ENCODE results near the gene NET1. TPM values are rescaled to one million over a fixed set of nuclear protein-coding genes. Genes with fewer than 3 reads are reported as not detected.

The NET1 gene
- total RNA-seq, 1 donor from 2014 or later: 97.5 TPM

DNA sequence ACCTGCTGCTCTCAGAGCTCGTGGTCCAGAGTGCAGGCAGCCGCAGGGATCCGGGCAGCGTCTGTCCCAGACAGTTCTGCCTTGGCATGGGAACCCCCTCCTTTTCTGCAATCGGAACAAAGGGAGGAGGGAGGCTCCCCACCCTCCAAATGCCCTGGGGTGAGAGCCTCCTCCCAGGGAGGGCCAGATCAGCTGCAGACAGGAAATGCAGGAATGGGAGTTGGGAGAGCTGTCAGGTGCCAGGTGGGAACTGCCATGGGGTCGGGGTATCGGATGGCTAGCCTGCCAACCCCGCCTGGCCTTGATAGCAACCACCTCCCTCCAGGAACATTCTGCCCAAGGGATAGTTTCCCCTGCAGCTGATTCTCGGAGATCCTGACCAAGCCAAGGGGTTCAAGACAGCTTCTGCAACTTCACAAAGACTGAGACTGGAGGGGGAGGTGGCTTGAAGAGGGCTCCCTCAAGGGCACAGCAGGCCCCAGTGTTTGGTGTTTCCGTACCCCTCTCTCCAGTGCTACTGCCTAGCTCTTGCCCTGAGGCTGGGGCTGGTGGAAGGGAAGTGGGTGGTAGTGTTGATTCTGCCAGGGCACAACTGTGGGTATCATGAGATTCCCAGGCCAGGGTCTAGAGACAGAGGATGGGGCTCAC is 87.3 kb downstream of the NET1 start, which contains the start of gene CALML5:
Gene CALML5, minus strand, starts transcription at position 78 of the 648 bp plus-strand sequence. CDS start 132 bp downstream, outside the sequence.
- no peak within 1 kb of the TSS for H3K4me3 Mint-ChIP-seq (ENCODE audit: low read depth)
- DNase-seq (ENCODE audit: low spot score, unreplicated experiment): no peak
- H3K36me3 Mint-ChIP-seq (ENCODE audit: insufficient read depth): no peaks in the 10 kb centered on the region
- peaks cover 32% of the 10 kb centered on the region for H3K4me1 Mint-ChIP-seq (ENCODE audit: low read depth)
- no peak within 1 kb of the TSS for H3K27ac Mint-ChIP-seq
- TF ChIP-seq, protein P1, sequence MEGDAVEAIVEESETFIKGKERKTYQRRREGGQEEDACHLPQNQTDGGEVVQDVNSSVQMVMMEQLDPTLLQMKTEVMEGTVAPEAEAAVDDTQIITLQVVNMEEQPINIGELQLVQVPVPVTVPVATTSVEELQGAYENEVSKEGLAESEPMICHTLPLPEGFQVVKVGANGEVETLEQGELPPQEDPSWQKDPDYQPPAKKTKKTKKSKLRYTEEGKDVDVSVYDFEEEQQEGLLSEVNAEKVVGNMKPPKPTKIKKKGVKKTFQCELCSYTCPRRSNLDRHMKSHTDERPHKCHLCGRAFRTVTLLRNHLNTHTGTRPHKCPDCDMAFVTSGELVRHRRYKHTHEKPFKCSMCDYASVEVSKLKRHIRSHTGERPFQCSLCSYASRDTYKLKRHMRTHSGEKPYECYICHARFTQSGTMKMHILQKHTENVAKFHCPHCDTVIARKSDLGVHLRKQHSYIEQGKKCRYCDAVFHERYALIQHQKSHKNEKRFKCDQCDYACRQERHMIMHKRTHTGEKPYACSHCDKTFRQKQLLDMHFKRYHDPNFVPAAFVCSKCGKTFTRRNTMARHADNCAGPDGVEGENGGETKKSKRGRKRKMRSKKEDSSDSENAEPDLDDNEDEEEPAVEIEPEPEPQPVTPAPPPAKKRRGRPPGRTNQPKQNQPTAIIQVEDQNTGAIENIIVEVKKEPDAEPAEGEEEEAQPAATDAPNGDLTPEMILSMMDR (IDR thresholded peaks at IDR 0.05; ENCODE audit: unreplicated experiment): no peak
- peaks cover 10% of the 10 kb centered on the region for H3K27me3 Mint-ChIP-seq
- no peaks in the 10 kb centered on the region for H3K9me3 Mint-ChIP-seq (ENCODE audit: low read depth)

DNA sequence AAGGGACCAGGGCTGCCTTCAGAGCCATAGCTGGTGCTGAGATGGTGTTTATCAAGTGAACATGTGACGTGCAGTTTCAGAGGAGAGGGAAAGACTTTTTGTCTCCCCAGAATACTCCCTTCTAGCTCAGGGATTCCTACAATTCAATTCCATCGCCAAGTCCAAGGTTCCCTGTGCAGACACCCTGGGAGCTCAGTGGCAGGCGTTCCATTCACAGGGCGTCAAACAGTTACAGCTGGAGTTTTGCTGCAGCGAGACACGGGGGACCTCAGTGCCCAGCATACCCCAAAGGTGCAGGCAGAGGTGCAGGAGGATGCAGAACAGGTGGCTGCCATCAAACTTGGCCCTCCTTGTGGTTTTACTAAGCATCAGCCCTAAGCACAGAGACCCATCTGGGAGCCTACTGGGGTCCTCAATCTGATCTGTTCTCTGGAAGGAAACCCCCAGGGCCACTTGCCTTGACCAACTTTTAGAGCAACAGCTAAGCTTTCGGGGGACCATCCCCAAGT is 87.9 kb downstream of the NET1 start:
- TF ChIP-seq, protein P1 (IDR thresholded peaks at IDR 0.05; ENCODE audit: unreplicated experiment): no peak
- no peaks in the 10 kb centered on the region for H3K36me3 Mint-ChIP-seq (ENCODE audit: insufficient read depth)
- no peaks in the 10 kb centered on the region for H3K9me3 Mint-ChIP-seq (ENCODE audit: low read depth)
- peaks cover 10% of the 10 kb centered on the region for H3K27me3 Mint-ChIP-seq
- H3K27ac Mint-ChIP-seq: no peak overlapping the region
- no peak for DNase-seq (ENCODE audit: low spot score, unreplicated experiment)
- peaks cover 32% of the 10 kb centered on the region for H3K4me1 Mint-ChIP-seq (ENCODE audit: low read depth)
- H3K4me3 Mint-ChIP-seq (ENCODE audit: low read depth): no peak overlapping the region

DNA sequence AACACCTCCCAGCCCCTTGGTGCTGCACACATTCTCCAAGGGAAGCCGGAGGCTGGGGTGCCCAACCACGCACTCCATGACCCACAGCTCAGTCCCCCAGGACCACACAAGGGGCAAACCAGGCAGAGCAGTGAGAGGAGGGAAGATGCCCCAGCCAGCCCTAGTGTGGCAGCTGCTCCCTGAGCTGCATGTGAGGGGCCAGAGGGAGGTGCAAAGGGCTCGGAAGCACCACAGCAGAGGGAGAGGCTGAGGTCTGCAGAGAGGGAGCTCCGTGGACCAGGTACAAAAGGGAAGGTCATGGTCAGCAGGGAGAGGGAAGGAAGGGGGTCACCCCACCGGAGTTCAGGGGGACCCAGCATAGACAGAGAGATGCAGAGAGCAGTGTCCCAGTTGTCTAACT is 88.6 kb downstream of the NET1 start:
- Mint-ChIP-seq H3K36me3 (ENCODE audit: insufficient read depth) (no peaks in the 10 kb centered on the region), H3K4me1 (ENCODE audit: low read depth) (peaks cover 26% of the 10 kb centered on the region), H3K4me3 (ENCODE audit: low read depth) (no peak overlapping the region), H3K27me3 (peaks cover 10% of the 10 kb centered on the region), H3K27ac (peak overlapping the region; percentile 17), H3K9me3 (ENCODE audit: low read depth) (no peaks in the 10 kb centered on the region)
- no peak for DNase-seq (ENCODE audit: low spot score, unreplicated experiment)
- TF ChIP-seq, protein P1 (IDR thresholded peaks at IDR 0.05; ENCODE audit: unreplicated experiment): no peak

DNA sequence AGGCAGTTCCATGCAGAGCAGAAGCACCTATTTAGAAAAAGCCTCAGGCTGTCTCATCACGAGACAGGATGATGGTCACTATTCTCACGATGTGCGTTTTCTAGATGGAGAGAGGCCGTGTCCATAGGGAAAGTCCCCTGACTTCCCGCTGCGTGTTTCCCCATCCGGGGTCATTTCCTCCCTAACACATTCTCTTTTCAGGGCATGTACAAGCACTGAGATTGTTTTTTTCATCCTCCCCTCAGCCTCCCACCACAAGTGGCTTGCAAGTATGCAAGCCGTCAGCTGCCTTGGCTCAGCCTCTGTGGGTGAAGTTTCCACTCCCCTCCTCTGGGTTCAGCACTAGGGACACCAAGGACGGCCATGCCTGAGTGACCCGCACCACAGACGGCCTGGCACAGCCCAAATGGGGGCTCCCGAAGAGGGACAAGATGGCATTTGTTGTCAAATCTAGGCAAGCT is 89.7 kb downstream of the NET1 start:
- no peak for DNase-seq (ENCODE audit: low spot score, unreplicated experiment)
- peaks cover 10% of the 10 kb centered on the region for H3K27me3 Mint-ChIP-seq
- TF ChIP-seq, protein P1 (IDR thresholded peaks at IDR 0.05; ENCODE audit: unreplicated experiment): no peak
- H3K27ac Mint-ChIP-seq: no peak overlapping the region
- no peak overlapping the region for H3K4me3 Mint-ChIP-seq (ENCODE audit: low read depth)
- no peaks in the 10 kb centered on the region for H3K9me3 Mint-ChIP-seq (ENCODE audit: low read depth)
- no peaks in the 10 kb centered on the region for H3K36me3 Mint-ChIP-seq (ENCODE audit: insufficient read depth)
- H3K4me1 Mint-ChIP-seq (ENCODE audit: low read depth): peaks cover 21% of the 10 kb centered on the region

DNA sequence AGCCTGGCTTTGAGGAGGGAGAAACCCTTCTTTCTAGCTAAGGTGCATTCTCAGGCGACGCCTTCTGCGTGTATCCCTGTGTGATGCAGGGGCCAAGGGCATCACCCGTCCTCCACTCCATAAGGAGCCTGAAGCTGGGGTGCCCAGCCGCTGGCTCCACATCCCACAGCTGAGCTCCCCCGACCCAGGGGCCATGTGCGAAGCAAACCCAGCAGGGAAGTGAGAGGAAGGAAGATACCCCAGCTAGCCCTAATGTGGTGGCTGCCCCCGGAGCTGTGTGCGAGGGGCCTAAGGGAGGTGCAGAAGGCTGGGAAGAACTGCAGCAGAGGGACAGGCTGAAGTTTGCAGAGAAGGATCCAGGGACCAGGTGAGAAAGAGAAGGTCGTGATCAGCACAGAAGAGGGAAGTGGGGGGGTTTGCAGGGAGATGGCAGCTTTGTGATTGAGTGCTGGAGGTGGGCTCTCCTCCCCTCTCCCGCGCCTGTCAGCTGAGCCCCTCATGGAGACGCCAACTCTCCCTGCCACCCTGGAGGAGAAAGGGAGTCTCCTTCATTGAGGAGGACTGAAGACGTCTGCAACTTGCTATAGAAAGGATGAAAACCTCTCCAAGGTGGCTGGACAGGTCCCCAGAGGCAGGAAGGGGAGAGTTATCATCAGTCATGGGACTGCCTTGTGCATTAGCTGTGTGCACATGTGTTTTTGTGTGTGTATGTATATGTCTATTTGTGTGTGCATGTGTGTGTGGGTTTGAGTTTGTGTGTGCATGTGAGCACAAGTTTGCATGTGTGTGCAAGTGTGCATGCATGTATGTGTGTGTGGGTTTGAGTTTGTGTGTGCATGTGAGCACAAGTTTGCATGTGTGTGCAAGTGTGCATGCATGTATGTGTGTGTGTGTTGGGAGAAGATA is 90.5 kb downstream of the NET1 start:
- TF ChIP-seq, protein P1 (IDR thresholded peaks at IDR 0.05; ENCODE audit: unreplicated experiment): no peak
- Mint-ChIP-seq H3K27ac (no peak overlapping the region), H3K4me3 (ENCODE audit: low read depth) (peak overlapping the region; percentile 14), H3K9me3 (ENCODE audit: low read depth) (no peaks in the 10 kb centered on the region), H3K27me3 (peaks cover 10% of the 10 kb centered on the region), H3K4me1 (ENCODE audit: low read depth) (peaks cover 21% of the 10 kb centered on the region), H3K36me3 (ENCODE audit: insufficient read depth) (no peaks in the 10 kb centered on the region)
- DNase-seq (ENCODE audit: low spot score, unreplicated experiment): no peak

Measured in progenitor cell of endocrine pancreas (in vitro differentiated cells).